ENCODE results near the gene D2HGDH.
"Not testable (repeated sequence)": the region's sequence is repeated elsewhere in the genome, so short reads cannot be mapped to it uniquely, and the experiment has no call there.

Gene D2HGDH

DNA sequence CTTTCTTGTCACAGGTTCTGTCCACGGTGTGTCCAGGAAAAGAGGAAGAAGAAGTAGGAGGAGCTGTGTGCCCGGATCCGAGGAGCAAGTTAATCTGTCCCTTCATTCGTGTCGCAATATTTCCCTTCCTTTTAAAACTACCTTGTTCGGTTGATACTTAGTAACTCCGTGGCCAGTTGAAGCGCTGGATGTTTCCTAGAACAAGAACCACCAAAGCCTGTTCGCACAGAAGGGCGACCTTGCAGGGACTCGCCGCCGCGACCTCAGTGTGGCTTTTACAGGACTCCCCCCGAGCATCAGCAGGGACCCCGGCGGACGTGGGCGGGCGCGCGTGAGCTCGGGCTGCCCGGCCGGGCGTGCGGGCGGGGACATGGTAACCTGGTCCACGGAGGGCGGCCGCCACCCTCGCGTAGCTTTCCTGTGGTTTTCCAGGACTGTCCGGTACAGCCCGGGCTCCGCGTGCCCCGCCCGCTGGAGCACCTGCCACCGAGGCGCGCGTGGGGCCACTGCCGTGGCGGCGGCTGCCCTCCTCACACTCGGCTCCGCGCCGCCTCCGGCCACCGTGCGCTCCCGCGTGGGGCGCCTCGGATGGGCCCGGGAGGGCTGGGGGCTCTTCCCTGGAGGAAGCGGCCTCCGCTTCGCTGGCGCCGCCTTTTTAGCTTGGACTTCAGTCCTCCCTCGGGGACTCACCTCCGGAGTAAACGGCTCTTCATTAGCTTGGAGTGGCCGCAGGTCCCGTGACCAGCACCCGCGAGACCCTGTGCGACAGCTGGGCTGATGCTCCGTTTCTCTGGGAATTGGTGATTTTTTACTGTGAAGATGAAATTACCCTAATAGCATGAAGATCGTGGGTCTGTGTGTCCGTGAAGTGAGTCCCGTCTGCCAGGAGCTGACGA, 9.2 kb upstream of the D2HGDH start:
- no peak overlapping the region for H3K4me3 ChIP-seq (ENCODE audit: low read depth, low read length)

- no peak overlapping the region for H3K4me3 ChIP-seq (ENCODE audit: low read depth, low read length)
Observed at GRCh38 chr2:241726459-241726858, 8.0 kb upstream of the D2HGDH start.

- no peak overlapping the region for H3K4me3 ChIP-seq (ENCODE audit: low read depth, low read length)
Observed at GRCh38 chr2:241728000-241728399, 6.4 kb upstream of the D2HGDH start.

- H3K4me3 ChIP-seq (ENCODE audit: low read depth, low read length) = no peak overlapping the region
Observed at GRCh38 chr2:241728627-241729026, 5.8 kb upstream of the D2HGDH start.

- no peak overlapping the region for H3K4me3 ChIP-seq (ENCODE audit: low read depth, low read length)
Observed at GRCh38 chr2:241729868-241730267, 4.6 kb upstream of the D2HGDH start.

DNA sequence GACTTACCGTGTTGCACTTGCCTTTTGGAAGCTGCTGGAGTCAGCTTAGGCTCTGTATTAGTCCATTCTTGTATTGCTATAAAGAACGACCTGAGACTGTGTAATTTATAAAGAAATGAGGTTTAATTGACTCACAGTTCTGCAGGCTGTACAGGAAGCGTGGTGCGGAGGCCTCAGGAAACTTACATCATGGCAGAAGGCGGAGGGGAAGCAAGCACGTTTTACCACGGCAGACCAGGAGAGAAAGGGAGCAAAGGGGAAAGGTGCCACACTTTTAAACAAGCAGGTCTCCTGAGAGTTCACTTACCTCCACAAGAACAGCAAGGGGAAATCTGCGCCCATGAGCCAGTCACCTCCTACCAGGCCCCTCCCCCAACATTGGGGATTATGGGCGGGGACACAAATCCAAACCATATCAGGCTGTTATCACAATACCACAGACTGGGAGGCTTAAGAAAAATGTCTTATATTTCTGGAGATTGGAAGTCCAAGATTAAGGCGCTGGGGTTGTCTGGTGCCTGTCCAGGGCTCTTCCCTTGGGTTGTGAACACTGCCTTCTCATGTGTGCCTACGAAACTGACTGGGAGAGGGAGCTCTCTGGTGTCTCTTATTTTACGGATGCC, 3.6 kb upstream of the D2HGDH start:
- H3K4me3 ChIP-seq (ENCODE audit: low read depth, low read length) = no peak overlapping the region

GRCh38 chr2:241732513-241733186, 1.8 kb upstream of the D2HGDH start:
- H3K4me3 ChIP-seq (ENCODE audit: low read depth, low read length) = not testable (repeated sequence)

DNA sequence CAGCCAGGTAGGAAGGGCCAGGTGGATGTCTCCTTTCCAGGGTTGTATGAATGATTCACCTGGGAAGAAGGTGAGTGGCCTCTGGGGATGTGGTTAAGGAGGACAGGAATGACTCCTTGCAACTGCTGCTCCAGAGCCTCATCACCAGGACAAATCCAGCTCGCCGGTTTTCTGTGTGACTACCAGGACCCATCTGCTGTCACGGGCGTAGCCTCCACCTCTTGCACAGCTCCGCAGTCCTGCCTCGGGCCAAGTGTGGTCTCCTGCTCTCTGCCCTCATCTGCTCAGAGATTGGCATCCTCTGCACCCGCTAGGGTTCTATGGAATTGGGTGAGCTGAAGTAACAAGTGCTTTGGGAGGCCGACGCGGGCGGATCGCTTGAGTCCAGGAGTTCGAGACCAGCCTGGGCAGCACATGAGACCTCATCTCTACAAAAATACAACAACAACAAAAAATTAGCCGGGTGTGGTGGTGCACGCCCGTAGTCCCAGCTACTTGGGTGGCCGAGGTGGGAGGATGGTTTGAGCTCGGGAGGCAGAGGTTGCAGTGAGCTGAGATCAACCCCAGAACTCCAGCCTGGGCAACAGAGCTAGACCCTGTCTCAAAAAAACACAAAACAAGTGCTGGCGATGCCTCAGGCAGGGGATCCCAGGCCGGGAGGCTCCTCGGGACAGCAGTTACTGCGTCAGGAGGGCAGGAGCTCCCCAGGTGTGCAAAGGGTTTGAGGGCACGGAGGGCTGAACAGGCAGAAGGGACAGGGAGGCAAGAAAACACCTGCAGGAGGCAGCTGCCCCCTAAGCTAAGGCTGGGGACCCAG, 831 bp upstream of the D2HGDH start:
- H3K4me3 ChIP-seq (ENCODE audit: low read depth, low read length) = peak overlapping the region; percentile 20

DNA sequence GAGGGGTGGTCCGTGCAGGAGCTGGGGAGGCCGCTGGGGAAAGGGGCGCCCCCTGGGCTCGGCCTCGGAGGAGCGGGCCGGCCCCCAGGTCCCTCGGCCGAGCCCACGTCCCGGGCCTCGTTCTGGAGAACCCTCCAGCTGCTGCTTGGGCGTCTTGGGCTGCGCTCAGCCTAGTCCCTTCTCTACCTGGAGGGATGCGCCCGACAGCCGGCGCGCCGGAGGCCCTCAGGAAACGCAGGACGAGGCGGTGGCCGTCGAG, 293 bp upstream of the D2HGDH start:
- peak overlapping the region; percentile 20 for H3K4me3 ChIP-seq (ENCODE audit: low read depth, low read length)

- no peak overlapping the region for H3K4me3 ChIP-seq (ENCODE audit: low read depth, low read length)
Observed at GRCh38 chr2:241736111-241736510, 1.7 kb downstream of the D2HGDH start.

GRCh38 chr2:241738040-241738686, 3.7 kb downstream of the D2HGDH start:
- no peak overlapping the region for H3K4me3 ChIP-seq (ENCODE audit: low read depth, low read length)

- H3K4me3 ChIP-seq (ENCODE audit: low read depth, low read length) = no peak overlapping the region
Observed at GRCh38 chr2:241739177-241739576, 4.7 kb downstream of the D2HGDH start.

- no peak overlapping the region for H3K4me3 ChIP-seq (ENCODE audit: low read depth, low read length)
Observed at GRCh38 chr2:241739651-241740050, 5.2 kb downstream of the D2HGDH start.

GRCh38 chr2:241741016-241741415, 6.6 kb downstream of the D2HGDH start:
- H3K4me3 ChIP-seq (ENCODE audit: low read depth, low read length) = no peak overlapping the region

DNA sequence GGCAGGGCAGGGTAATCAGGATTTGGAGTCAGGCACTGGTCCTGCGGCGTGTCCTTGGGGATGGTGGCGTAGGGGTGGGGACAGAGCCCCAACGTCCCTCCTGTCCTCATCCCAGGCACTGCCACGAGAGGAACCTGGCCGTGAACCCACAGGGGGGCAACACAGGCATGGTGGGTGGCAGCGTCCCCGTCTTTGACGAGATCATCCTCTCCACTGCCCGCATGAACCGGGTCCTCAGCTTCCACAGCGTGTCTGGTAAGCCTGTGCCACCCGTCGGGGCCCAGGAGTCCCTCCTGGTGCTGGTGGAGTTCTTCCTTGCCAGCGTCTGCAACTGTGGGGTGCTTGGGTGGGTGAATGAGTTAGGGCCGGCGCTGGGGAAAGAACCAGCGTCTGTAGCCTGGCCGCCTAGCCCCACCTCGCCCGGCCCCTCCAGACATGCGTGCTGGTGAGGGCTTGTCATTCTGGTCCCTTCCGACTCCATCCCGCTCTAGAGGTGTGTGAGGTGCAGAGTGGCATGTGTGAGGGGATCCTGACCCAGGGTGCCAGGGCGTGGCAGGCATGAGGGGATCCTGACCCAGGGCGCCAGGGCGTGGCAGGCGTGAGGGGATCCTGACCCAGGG, 8.0 kb downstream of the D2HGDH start:
- H3K4me3 ChIP-seq (ENCODE audit: low read depth, low read length) = no peak overlapping the region

GRCh38 chr2:241743008-241743407, 8.6 kb downstream of the D2HGDH start:
- not testable (repeated sequence) for H3K4me3 ChIP-seq (ENCODE audit: low read depth, low read length)

- H3K4me3 ChIP-seq (ENCODE audit: low read depth, low read length) = no peak overlapping the region
Observed at GRCh38 chr2:241743620-241744019, 9.2 kb downstream of the D2HGDH start.

DNA sequence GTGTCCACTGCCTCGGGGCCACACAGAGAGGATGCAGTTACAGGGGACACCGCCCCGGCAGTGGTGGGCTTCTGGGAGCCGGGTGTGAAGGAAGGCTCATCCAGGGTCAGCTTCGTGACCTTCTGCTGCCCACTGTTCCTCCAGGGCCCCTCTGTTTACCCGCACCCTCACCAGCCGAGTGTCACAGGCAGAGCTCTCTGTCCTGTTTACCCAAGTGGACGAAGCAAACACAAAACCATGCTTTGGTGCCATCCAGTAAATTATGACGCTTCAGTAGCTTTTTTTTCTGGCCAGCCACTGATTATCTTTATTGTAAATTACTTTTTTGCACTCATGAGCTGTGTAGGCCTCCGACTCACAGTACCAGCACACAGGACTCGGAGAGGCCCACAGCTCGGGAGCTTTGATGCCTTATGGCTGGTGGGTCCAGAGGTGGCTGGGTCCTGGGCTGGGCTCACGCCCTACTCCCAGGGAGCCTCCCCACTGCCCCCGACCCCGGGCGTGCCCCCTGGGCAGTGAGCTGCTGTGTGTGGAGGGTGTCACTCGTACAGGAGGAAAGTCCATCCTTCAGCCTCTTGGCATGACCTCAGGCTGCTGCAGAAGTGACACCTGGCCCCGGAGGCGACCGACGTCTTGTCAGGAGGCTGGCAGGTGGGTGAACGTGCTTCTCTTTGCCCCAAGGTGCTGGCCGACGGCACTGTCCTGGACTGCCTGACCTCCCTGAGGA, 9.8 kb downstream of the D2HGDH start:
- no peak overlapping the region for H3K4me3 ChIP-seq (ENCODE audit: low read depth, low read length)

DNA sequence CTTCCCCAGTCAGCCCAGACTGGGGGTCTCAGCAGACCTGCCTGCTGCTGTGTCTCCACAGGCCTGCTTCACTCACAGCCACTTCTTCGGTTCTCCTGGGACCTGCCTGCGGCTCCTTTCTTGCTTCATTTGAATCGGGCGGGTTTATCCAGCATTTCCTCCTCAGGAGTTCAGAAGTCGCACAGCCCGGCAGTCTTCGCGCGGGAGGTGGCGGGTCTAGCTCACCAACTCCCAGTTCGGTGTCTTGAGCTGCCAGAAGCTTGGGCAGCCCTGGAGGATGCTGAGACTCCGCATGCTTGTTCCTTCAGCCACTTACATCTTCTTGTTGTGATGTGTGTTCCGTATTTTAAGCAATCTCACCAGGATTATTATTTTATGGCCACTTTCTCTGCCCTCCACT, 10.8 kb downstream of the D2HGDH start:
- H3K4me3 ChIP-seq (ENCODE audit: low read depth, low read length) = no peak overlapping the region

- no peak overlapping the region for H3K4me3 ChIP-seq (ENCODE audit: low read depth, low read length)
Observed at GRCh38 chr2:241746084-241746483, 11.7 kb downstream of the D2HGDH start.

Measured in iPS-11a (cell line).